Large intestine (tissue), 1 donor: ENCODE data around the gene BCL2L15. TPM values are rescaled to one million over a fixed set of nuclear protein-coding genes. Genes with fewer than 3 reads are reported as not detected.

Source experiments
- polyA plus RNA-seq: library from polyadenylated mRNA; unstranded; fragments of 120-200 nt; gene quantifications from one replicate; pipeline ENCODE4 v1.2.1, GENCODE V29; 2013

BCL2L15 gene
- polyA plus RNA-seq, 1 donor = 22.8 TPM

Other genes with a start within 250 kb of the BCL2L15 start
- 9.6 TPM for gene PHTF1, start 128.1 kb downstream of the BCL2L15 start, polyA plus RNA-seq
- gene RSBN1, start 75.1 kb downstream of the BCL2L15 start, polyA plus RNA-seq = 17.2 TPM
- 3.6 TPM for gene PTPN22, start 15.9 kb downstream of the BCL2L15 start, polyA plus RNA-seq
- gene AP4B1, start 17.2 kb upstream of the BCL2L15 start, polyA plus RNA-seq = 39.6 TPM
- 6.5 TPM for gene DCLRE1B, start 17.7 kb upstream of the BCL2L15 start, polyA plus RNA-seq
- gene HIPK1, start 41.7 kb upstream of the BCL2L15 start, polyA plus RNA-seq = 31.5 TPM
- 54.9 TPM for gene OLFML3, start 91.9 kb upstream of the BCL2L15 start, polyA plus RNA-seq